HG02938 (cell line): ENCODE data around the gene S100A10.

Experiments
- ATAC-seq: cut with Tn5 transposase; IDR thresholded peaks from one replicate; pipeline ENCODE4 v1.9.1; 2021; ENCODE audit warnings: mild to moderate bottlenecking, moderate library complexity; ENCODE audit not compliant: unreplicated experiment

The S100A10 gene

GRCh38 chr1:152013664-152014237, 20.1 kb upstream of the S100A10 start:
- no peak for ATAC-seq

GRCh38 chr1:152009691-152010090, 16.0 kb upstream of the S100A10 start:
- no peak for ATAC-seq

GRCh38 chr1:152007047-152007446, 13.4 kb upstream of the S100A10 start:
- ATAC-seq, result no peak

- no peak for ATAC-seq
Measured at GRCh38 chr1:152005360-152005912, 11.8 kb upstream of the S100A10 start.

GRCh38 chr1:152003846-152004442, 10.3 kb upstream of the S100A10 start:
- no peak for ATAC-seq

GRCh38 chr1:152002960-152003359, 9.3 kb upstream of the S100A10 start:
- no peak for ATAC-seq

- ATAC-seq, result no peak
Measured at GRCh38 chr1:152001631-152002584, 8.2 kb upstream of the S100A10 start.

GRCh38 chr1:152000964-152001630, 7.4 kb upstream of the S100A10 start:
- no peak for ATAC-seq

- no peak for ATAC-seq
Measured at GRCh38 chr1:151998611-151999362, 5.1 kb upstream of the S100A10 start.

- no peak for ATAC-seq
Measured at GRCh38 chr1:151997284-151997570, 3.6 kb upstream of the S100A10 start.

GRCh38 chr1:151995774-151996173, 2.1 kb upstream of the S100A10 start:
- no peak for ATAC-seq

GRCh38 chr1:151994956-151995355, 1.3 kb upstream of the S100A10 start:
- no peak for ATAC-seq

- ATAC-seq, result no peak
Measured at GRCh38 chr1:151993084-151993733, 450 bp downstream of the S100A10 start.

- ATAC-seq, result no peak
Measured at GRCh38 chr1:151992303-151993083, 1.2 kb downstream of the S100A10 start.

- ATAC-seq, result no peak
Measured at GRCh38 chr1:151991663-151992302, 1.9 kb downstream of the S100A10 start.

GRCh38 chr1:151990856-151991198, 2.8 kb downstream of the S100A10 start:
- ATAC-seq, result no peak

- ATAC-seq, result no peak
Measured at GRCh38 chr1:151990058-151990855, 3.4 kb downstream of the S100A10 start.

- ATAC-seq, result no peak
Measured at GRCh38 chr1:151989211-151989862, 4.3 kb downstream of the S100A10 start.
